ENCODE results near the gene L3MBTL4. TPM values are rescaled to one million over a fixed set of nuclear protein-coding genes. Genes with fewer than 3 reads are reported as not detected.
"Not testable (repeated sequence)": the region's sequence is repeated elsewhere in the genome, so short reads cannot be mapped to it uniquely, and the experiment has no call there.

L3MBTL4 gene
- total and polyA plus RNA-seq, 5 donors = 4.9 to 36.9 (median 31.4) TPM

GRCh38 chr18:6145645-6146306, 268.9 kb downstream of the L3MBTL4 start:
- ATAC-seq (peak; percentile 97 to 98), DNase-seq (peak; percentile 71 to 89 (median 87))
- intact Hi-C loops (cut with DNase I) = no loop called here
- no peaks in the 10 kb centered on the region for H3K9me3 ChIP-seq (ENCODE audit: control insufficient read depth, low read length)
- peak overlapping the region; percentile 76 for H3K27ac ChIP-seq (ENCODE audit: low read length)
- H3K4me3 ChIP-seq (ENCODE audit: low read length) = no peak overlapping the region
- no peaks in the 10 kb centered on the region for H3K4me1 ChIP-seq (ENCODE audit: control insufficient read depth, insufficient read depth, low read length)
- no peaks in the 10 kb centered on the region for H3K27me3 ChIP-seq (ENCODE audit: control insufficient read depth, insufficient read depth)
- WGBS = 54% methylated on average over 18 of the region's 18 CpGs

DNA sequence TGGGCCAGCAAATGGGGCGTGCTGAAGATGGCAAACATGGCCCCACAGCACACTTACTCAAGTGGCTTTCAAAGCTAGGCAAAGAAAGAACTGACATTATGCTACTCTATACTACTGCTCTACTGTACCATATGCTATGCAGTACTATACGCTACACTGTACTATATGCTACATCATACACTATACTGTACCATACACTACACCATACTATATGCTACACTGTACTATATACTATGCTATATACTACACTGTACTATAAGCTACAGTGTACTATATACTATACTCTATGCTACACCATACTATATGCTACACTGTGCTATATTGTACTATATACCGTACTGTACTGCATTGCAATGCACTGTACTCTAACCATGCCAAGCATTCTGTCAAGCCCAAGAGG, 275.7 kb downstream of the L3MBTL4 start:
- 97% methylated on average over 3 of the region's 3 CpGs for WGBS
- intact Hi-C loops (cut with DNase I) = loop anchor here in 1 of 4 donors (10.0 kb wide), 1 partner anchor 244 kb away; the partner anchor contains the start of gene TMEM200C

GRCh38 chr18:6135901-6136300, 278.8 kb downstream of the L3MBTL4 start:
- not testable (repeated sequence) for H3K27me3 ChIP-seq (ENCODE audit: control insufficient read depth, insufficient read depth); H3K4me3 ChIP-seq (ENCODE audit: low read length); H3K27ac ChIP-seq (ENCODE audit: low read length); ATAC-seq; DNase-seq; H3K4me1 ChIP-seq (ENCODE audit: control insufficient read depth, insufficient read depth, low read length); H3K9me3 ChIP-seq (ENCODE audit: control insufficient read depth, low read length)
- 86% methylated on average over 1 of the region's 1 CpG for WGBS
- intact Hi-C loops (cut with DNase I) = loop anchor here in 1 of 4 donors (10.0 kb wide), 1 partner anchor 241 kb away; the partner anchor contains the start of gene TMEM200C

More for the DNA sequence above, 275.7 kb downstream of the L3MBTL4 start:
- no peaks in the 10 kb centered on the region for H3K9me3 ChIP-seq (ENCODE audit: control insufficient read depth, low read length)
- H3K4me1 ChIP-seq (ENCODE audit: control insufficient read depth, insufficient read depth, low read length) = no peaks in the 10 kb centered on the region
- peak in 1 of 2 donors; percentile 31 for ATAC-seq
- H3K27ac ChIP-seq (ENCODE audit: low read length) = no peak overlapping the region
- H3K27me3 ChIP-seq (ENCODE audit: control insufficient read depth, insufficient read depth) = no peaks in the 10 kb centered on the region
- H3K4me3 ChIP-seq (ENCODE audit: low read length) = no peak overlapping the region
- DNase-seq = no peak

GRCh38 chr18:6135029-6135428, 279.7 kb downstream of the L3MBTL4 start:
- not testable (repeated sequence) for H3K4me1 ChIP-seq (ENCODE audit: control insufficient read depth, insufficient read depth, low read length); H3K9me3 ChIP-seq (ENCODE audit: control insufficient read depth, low read length); H3K4me3 ChIP-seq (ENCODE audit: low read length); DNase-seq; ATAC-seq; H3K27ac ChIP-seq (ENCODE audit: low read length); H3K27me3 ChIP-seq (ENCODE audit: control insufficient read depth, insufficient read depth)
- intact Hi-C loops (cut with DNase I) = loop anchor here in 1 of 4 donors (10.0 kb wide), 1 partner anchor 240 kb away; the partner anchor contains the start of gene TMEM200C
- 98% methylated on average over 2 of the region's 2 CpGs for WGBS

- Histone ChIP-seq H3K27me3 (ENCODE audit: control insufficient read depth, insufficient read depth) (no peaks in the 10 kb centered on the region), H3K27ac (ENCODE audit: low read length) (peak overlapping the region; percentile 14), H3K4me1 (ENCODE audit: control insufficient read depth, insufficient read depth, low read length) (no peaks in the 10 kb centered on the region), H3K4me3 (ENCODE audit: low read length) (no peak overlapping the region), H3K9me3 (ENCODE audit: control insufficient read depth, low read length) (no peaks in the 10 kb centered on the region)
- ATAC-seq = peak; percentile 96 to 97
- peak; percentile 38 to 48 (median 46) for DNase-seq
- intact Hi-C loops (cut with DNase I) = loop anchor here in 1 of 4 donors (10.0 kb wide), 1 partner anchor 238 kb away; the partner anchor contains the start of gene TMEM200C
- WGBS = 68% methylated on average over 10 of the region's 10 CpGs
Measured at GRCh38 chr18:6132751-6133368, 281.9 kb downstream of the L3MBTL4 start.

GRCh38 chr18:6120820-6121279, 293.9 kb downstream of the L3MBTL4 start:
- Histone ChIP-seq H3K27me3 (ENCODE audit: control insufficient read depth, insufficient read depth) (no peaks in the 10 kb centered on the region), H3K4me3 (ENCODE audit: low read length) (no peak overlapping the region), H3K4me1 (ENCODE audit: control insufficient read depth, insufficient read depth, low read length) (peaks cover 4% of the 10 kb centered on the region), H3K9me3 (ENCODE audit: control insufficient read depth, low read length) (no peaks in the 10 kb centered on the region), H3K27ac (ENCODE audit: low read length) (peak overlapping the region; percentile 22)
- 28% methylated on average over 4 of the region's 4 CpGs for WGBS
- DNase-seq (no peak), ATAC-seq (peak; percentile 91 to 94)
- intact Hi-C loops (cut with DNase I) = no loop called here

GRCh38 chr18:6119761-6120160, 294.9 kb downstream of the L3MBTL4 start:
- Histone ChIP-seq H3K9me3 (ENCODE audit: control insufficient read depth, low read length) (no peaks in the 10 kb centered on the region), H3K27ac (ENCODE audit: low read length) (peak overlapping the region; percentile 26), H3K27me3 (ENCODE audit: control insufficient read depth, insufficient read depth) (no peaks in the 10 kb centered on the region), H3K4me3 (ENCODE audit: low read length) (no peak overlapping the region), H3K4me1 (ENCODE audit: control insufficient read depth, insufficient read depth, low read length) (peaks cover 4% of the 10 kb centered on the region)
- ATAC-seq (peak in 1 of 2 donors; percentile 10), DNase-seq (no peak)
- intact Hi-C loops (cut with DNase I) = no loop called here
- 84% methylated on average over 1 of the region's 1 CpG for WGBS

GRCh38 chr18:6118080-6118479, 296.6 kb downstream of the L3MBTL4 start:
- Histone ChIP-seq H3K27me3 (ENCODE audit: control insufficient read depth, insufficient read depth) (no peaks in the 10 kb centered on the region), H3K4me3 (ENCODE audit: low read length) (no peak overlapping the region), H3K4me1 (ENCODE audit: control insufficient read depth, insufficient read depth, low read length) (peaks cover 7% of the 10 kb centered on the region), H3K27ac (ENCODE audit: low read length) (no peak overlapping the region), H3K9me3 (ENCODE audit: control insufficient read depth, low read length) (no peaks in the 10 kb centered on the region)
- intact Hi-C loops (cut with DNase I) = no loop called here
- DNase-seq (no peak), ATAC-seq (no peak)
- WGBS = 65% methylated on average over 2 of the region's 2 CpGs

- intact Hi-C loops (cut with DNase I) = no loop called here
Measured at GRCh38 chr18:6115710-6116109, 299.0 kb downstream of the L3MBTL4 start.

GRCh38 chr18:6113650-6114049, 301.1 kb downstream of the L3MBTL4 start:
- no peak overlapping the region for H3K27ac ChIP-seq (ENCODE audit: low read length)
- H3K9me3 ChIP-seq (ENCODE audit: control insufficient read depth, low read length) = no peaks in the 10 kb centered on the region
- H3K27me3 ChIP-seq (ENCODE audit: control insufficient read depth, insufficient read depth) = no peaks in the 10 kb centered on the region
- H3K4me1 ChIP-seq (ENCODE audit: control insufficient read depth, insufficient read depth, low read length) = peaks cover 2% of the 10 kb centered on the region
- DNase-seq (no peak), ATAC-seq (no peak)
- intact Hi-C loops (cut with DNase I) = no loop called here
- 90% methylated on average over 2 of the region's 2 CpGs for WGBS
- no peak overlapping the region for H3K4me3 ChIP-seq (ENCODE audit: low read length)

More at GRCh38 chr18:6115710-6116109, 299.0 kb downstream of the L3MBTL4 start:
- no peaks in the 10 kb centered on the region for H3K27me3 ChIP-seq (ENCODE audit: control insufficient read depth, insufficient read depth)
- WGBS = 92% methylated on average over 4 of the region's 4 CpGs
- no peak overlapping the region for H3K27ac ChIP-seq (ENCODE audit: low read length)
- ATAC-seq (no peak), DNase-seq (no peak)
- peaks cover 7% of the 10 kb centered on the region for H3K4me1 ChIP-seq (ENCODE audit: control insufficient read depth, insufficient read depth, low read length)
- no peak overlapping the region for H3K4me3 ChIP-seq (ENCODE audit: low read length)
- H3K9me3 ChIP-seq (ENCODE audit: control insufficient read depth, low read length) = no peaks in the 10 kb centered on the region

- DNase-seq (no peak), ATAC-seq (no peak)
- WGBS = 82% methylated on average over 3 of the region's 3 CpGs
- Histone ChIP-seq H3K4me1 (ENCODE audit: control insufficient read depth, insufficient read depth, low read length) (peaks cover 2% of the 10 kb centered on the region), H3K9me3 (ENCODE audit: control insufficient read depth, low read length) (no peaks in the 10 kb centered on the region), H3K4me3 (ENCODE audit: low read length) (no peak overlapping the region), H3K27me3 (ENCODE audit: control insufficient read depth, insufficient read depth) (no peaks in the 10 kb centered on the region), H3K27ac (ENCODE audit: low read length) (no peak overlapping the region)
- intact Hi-C loops (cut with DNase I) = no loop called here
Measured at GRCh38 chr18:6111726-6112125, 303.0 kb downstream of the L3MBTL4 start.
